HepG2 (cell line): ENCODE results near the gene CCDC117. TPM values are rescaled to one million over a fixed set of nuclear protein-coding genes. Genes with fewer than 3 reads are reported as not detected.

ENCODE experiments used
- ATF1 ChIP-seq: IDR thresholded peaks from 2 replicates; pipeline ENCODE4 v1.6.1; 2016; ENCODE audit warnings: mild to moderate bottlenecking, control low read depth
- ELF4 ChIP-seq: sonication (generic); formaldehyde crosslinking; IDR thresholded peaks from 2 replicates; pipeline ENCODE4 v1.5.0; 2020; ENCODE audit warnings: missing genetic modification reagents, mild to moderate bottlenecking, moderate library complexity, borderline replicate concordance
- FOXJ3 ChIP-seq: sonication (generic); formaldehyde crosslinking; IDR thresholded peaks from 2 replicates; pipeline ENCODE4 v1.4.0; 2020; ENCODE audit warnings: missing genetic modification reagents, mild to moderate bottlenecking, borderline replicate concordance
- GTF3A ChIP-seq: sonication (generic); formaldehyde crosslinking; conservative IDR thresholded peaks from 2 replicates; pipeline ENCODE4 v1.4.0; 2020; ENCODE audit warnings: mild to moderate bottlenecking, missing genetic modification reagents
- HOXD1 ChIP-seq: sonication (generic); formaldehyde crosslinking; IDR thresholded peaks from 2 replicates; pipeline ENCODE4 v1.5.0; 2020; ENCODE audit warnings: missing genetic modification reagents
- IRF9 ChIP-seq: sonication (generic); formaldehyde crosslinking; IDR thresholded peaks from 2 replicates; pipeline ENCODE4 v1.8.0; 2022; ENCODE audit warnings: missing genetic modification reagents, mild to moderate bottlenecking, borderline replicate concordance
- ISL2 ChIP-seq: sonication (generic); formaldehyde crosslinking; IDR thresholded peaks from 2 replicates; pipeline ENCODE4 v1.5.0; 2020; ENCODE audit warnings: missing genetic modification reagents
- KDM6A ChIP-seq: IDR thresholded peaks from 2 replicates; pipeline ENCODE4 v1.6.1; 2016; ENCODE audit warnings: low read depth
- MEIS2 ChIP-seq: sonication (generic); formaldehyde crosslinking; IDR thresholded peaks from 2 replicates; pipeline ENCODE4 v1.9.0; 2021; ENCODE audit warnings: mild to moderate bottlenecking, missing genetic modification reagents
- RBAK ChIP-seq: sonication (generic); formaldehyde crosslinking; IDR thresholded peaks from 2 replicates; pipeline ENCODE4 v1.5.1; 2020; ENCODE audit warnings: mild to moderate bottlenecking, missing genetic modification reagents
- SAP130 ChIP-seq: IDR thresholded peaks from 2 replicates; pipeline ENCODE4 v1.6.1; 2016; ENCODE audit warnings: low read depth
- SNAI1 ChIP-seq: sonication (generic); formaldehyde crosslinking; IDR thresholded peaks from 2 replicates; pipeline ENCODE4 v1.5.0; 2020; ENCODE audit warnings: mild to moderate bottlenecking, missing genetic modification reagents, borderline replicate concordance
- TCF12 ChIP-seq, 2 experiments: fragments of 450-650 bp in 1 of 2; sonication (generic) in 1 of 2; formaldehyde crosslinking in 1 of 2; IDR thresholded peaks; 2 replicates each; pipeline versions ENCODE4 v1.6.1 to v1.8.0; 2017 to 2022; ENCODE audit warnings: antibody characterized with exemption in 1 of 2, mild to moderate bottlenecking in 1 of 2, missing genetic modification reagents in 1 of 2, moderate library complexity in 1 of 2
- THAP11 ChIP-seq: IDR thresholded peaks from 2 replicates; pipeline ENCODE4 v1.6.1; 2016; ENCODE audit warnings: missing biosample characterization, missing genetic modification reagents
- THRA ChIP-seq: sonication (generic); formaldehyde crosslinking; IDR thresholded peaks from 2 replicates; pipeline ENCODE4 v1.4.0; 2020; ENCODE audit warnings: missing genetic modification reagents, borderline replicate concordance
- ZFP36L1 ChIP-seq: sonication (generic); formaldehyde crosslinking; IDR thresholded peaks from 2 replicates; pipeline ENCODE4 v1.8.0; 2022; ENCODE audit warnings: mild to moderate bottlenecking, missing genetic modification reagents, moderate library complexity
- ZNF777 ChIP-seq: sonication (generic); formaldehyde crosslinking; IDR thresholded peaks from 2 replicates; pipeline ENCODE4 v1.4.0; 2020; ENCODE audit warnings: missing genetic modification reagents
- polyA plus RNA-seq, 8 experiments: library from polyadenylated mRNA; depleted of rRNA in 3 of 8; stranded (reverse) in 7 of 8; unstranded in 1 of 8; fragments of >200 nt; fragmentation: Illumina TruSeq in 4 of 8; extraction: Trizol in 4 of 8; gene quantifications; 2 replicates each; pipeline versions ENCODE4 v1.2.1 to v1.2.3, GENCODE V29; 2011 to 2016; ENCODE audit warnings: low read depth in 4 of 8, missing spikeins in 1 of 8, mixed read lengths in 1 of 8; ENCODE audit not compliant: insufficient read depth in 1 of 8
- total RNA-seq, 5 experiments: library from RNA; depleted of rRNA; stranded (reverse); fragments of >200 nt; fragmentation: Illumina TruSeq; extraction: Trizol; gene quantifications; 2 replicates each; pipeline ENCODE4 v1.2.3, GENCODE V29; 2016; ENCODE audit warnings: low read depth in 1 of 5
- TF ChIP-seq, protein P1 (sequence below): sonication (generic); formaldehyde crosslinking; conservative IDR thresholded peaks from 2 replicates; pipeline ENCODE4 v1.5.0; 2020; ENCODE audit warnings: missing genetic modification reagents
- TF ChIP-seq, protein P2 (sequence below): sonication (generic); formaldehyde crosslinking; IDR thresholded peaks from 2 replicates; pipeline ENCODE4 v1.4.0; 2020; ENCODE audit warnings: missing genetic modification reagents
- TF ChIP-seq, protein P3 (sequence below): sonication (generic); formaldehyde crosslinking; IDR thresholded peaks from 2 replicates; pipeline ENCODE4 v1.4.0; 2020; ENCODE audit warnings: missing genetic modification reagents, borderline replicate concordance

Gene CCDC117
- total and polyA plus RNA-seq, 2 of the 13 experiments (the other 11 are each of a cell fraction or from before 2014, with no cell fraction given), result 12.6 to 34.2 TPM

- TF ChIP-seq THRA (CRISPR knock-in tag) (peak; percentile 72; the same call in 1 of the 2 replicates), ZFP36L1 (CRISPR knock-in tag) (no peak), GTF3A (CRISPR knock-in tag) (no peak), SAP130 (CRISPR knock-in tag) (peak; percentile 90), RBAK (CRISPR knock-in tag) (no peak), TCF12 (IDR thresholded peaks at IDR 0.05) (no peak), TCF12 (CRISPR knock-in tag; IDR thresholded peaks at IDR 0.05) (0 out of 2 replicates have a peak, but pooled peaks have one; percentile 39), FOXJ3 (peak; percentile 39; the same call in 1 of the 2 replicates), ELF4 (CRISPR knock-in tag) (no peak), THAP11 (CRISPR knock-in tag) (peak; percentile 50; the same call in 1 of the 2 replicates), KDM6A (peak; percentile 43; the same call in 1 of the 2 replicates), ATF1 (peak; percentile 38; the same call in 1 of the 2 replicates), SNAI1 (peak; percentile 97), ZNF777 (no peak), ISL2 (peak; percentile 79), IRF9 (CRISPR knock-in tag) (no peak), HOXD1 (CRISPR knock-in tag) (no peak), MEIS2 (CRISPR knock-in tag) (peak; percentile 43; the same call in 1 of the 2 replicates)
- TF ChIP-seq, protein P1, sequence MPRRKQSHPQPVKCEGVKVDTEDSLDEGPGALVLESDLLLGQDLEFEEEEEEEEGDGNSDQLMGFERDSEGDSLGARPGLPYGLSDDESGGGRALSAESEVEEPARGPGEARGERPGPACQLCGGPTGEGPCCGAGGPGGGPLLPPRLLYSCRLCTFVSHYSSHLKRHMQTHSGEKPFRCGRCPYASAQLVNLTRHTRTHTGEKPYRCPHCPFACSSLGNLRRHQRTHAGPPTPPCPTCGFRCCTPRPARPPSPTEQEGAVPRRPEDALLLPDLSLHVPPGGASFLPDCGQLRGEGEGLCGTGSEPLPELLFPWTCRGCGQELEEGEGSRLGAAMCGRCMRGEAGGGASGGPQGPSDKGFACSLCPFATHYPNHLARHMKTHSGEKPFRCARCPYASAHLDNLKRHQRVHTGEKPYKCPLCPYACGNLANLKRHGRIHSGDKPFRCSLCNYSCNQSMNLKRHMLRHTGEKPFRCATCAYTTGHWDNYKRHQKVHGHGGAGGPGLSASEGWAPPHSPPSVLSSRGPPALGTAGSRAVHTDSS (CRISPR knock-in tag), result no peak
- TF ChIP-seq, protein P2, sequence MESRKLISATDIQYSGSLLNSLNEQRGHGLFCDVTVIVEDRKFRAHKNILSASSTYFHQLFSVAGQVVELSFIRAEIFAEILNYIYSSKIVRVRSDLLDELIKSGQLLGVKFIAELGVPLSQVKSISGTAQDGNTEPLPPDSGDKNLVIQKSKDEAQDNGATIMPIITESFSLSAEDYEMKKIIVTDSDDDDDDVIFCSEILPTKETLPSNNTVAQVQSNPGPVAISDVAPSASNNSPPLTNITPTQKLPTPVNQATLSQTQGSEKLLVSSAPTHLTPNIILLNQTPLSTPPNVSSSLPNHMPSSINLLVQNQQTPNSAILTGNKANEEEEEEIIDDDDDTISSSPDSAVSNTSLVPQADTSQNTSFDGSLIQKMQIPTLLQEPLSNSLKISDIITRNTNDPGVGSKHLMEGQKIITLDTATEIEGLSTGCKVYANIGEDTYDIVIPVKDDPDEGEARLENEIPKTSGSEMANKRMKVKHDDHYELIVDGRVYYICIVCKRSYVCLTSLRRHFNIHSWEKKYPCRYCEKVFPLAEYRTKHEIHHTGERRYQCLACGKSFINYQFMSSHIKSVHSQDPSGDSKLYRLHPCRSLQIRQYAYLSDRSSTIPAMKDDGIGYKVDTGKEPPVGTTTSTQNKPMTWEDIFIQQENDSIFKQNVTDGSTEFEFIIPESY (CRISPR knock-in tag), result no peak
- TF ChIP-seq, protein P3, sequence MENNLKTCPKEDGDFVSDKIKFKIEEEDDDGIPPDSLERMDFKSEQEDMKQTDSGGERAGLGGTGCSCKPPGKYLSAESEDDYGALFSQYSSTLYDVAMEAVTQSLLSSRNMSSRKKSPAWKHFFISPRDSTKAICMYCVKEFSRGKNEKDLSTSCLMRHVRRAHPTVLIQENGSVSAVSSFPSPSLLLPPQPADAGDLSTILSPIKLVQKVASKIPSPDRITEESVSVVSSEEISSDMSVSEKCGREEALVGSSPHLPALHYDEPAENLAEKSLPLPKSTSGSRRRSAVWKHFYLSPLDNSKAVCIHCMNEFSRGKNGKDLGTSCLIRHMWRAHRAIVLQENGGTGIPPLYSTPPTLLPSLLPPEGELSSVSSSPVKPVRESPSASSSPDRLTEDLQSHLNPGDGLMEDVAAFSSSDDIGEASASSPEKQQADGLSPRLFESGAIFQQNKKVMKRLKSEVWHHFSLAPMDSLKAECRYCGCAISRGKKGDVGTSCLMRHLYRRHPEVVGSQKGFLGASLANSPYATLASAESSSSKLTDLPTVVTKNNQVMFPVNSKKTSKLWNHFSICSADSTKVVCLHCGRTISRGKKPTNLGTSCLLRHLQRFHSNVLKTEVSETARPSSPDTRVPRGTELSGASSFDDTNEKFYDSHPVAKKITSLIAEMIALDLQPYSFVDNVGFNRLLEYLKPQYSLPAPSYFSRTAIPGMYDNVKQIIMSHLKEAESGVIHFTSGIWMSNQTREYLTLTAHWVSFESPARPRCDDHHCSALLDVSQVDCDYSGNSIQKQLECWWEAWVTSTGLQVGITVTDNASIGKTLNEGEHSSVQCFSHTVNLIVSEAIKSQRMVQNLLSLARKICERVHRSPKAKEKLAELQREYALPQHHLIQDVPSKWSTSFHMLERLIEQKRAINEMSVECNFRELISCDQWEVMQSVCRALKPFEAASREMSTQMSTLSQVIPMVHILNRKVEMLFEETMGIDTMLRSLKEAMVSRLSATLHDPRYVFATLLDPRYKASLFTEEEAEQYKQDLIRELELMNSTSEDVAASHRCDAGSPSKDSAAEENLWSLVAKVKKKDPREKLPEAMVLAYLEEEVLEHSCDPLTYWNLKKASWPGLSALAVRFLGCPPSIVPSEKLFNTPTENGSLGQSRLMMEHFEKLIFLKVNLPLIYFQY (CRISPR knock-in tag), result no peak
These were observed 50.5 kb downstream of the CCDC117 start (continued) for GRCh38 chr22:28822930-28823551.
